Non-pigmented ciliary epithelial cell (primary cell): ENCODE measurements around the gene MLH1.

Experiments used
- DNase-seq: peaks from one replicate; pipeline ENCODE4 v3.0.0-alpha.2; 2010; ENCODE audit warnings: low read depth

Gene MLH1

GRCh38 chr3:36981006-36981405 lies 12.3 kb upstream of the MLH1 start:
- no peak for DNase-seq

DNA sequence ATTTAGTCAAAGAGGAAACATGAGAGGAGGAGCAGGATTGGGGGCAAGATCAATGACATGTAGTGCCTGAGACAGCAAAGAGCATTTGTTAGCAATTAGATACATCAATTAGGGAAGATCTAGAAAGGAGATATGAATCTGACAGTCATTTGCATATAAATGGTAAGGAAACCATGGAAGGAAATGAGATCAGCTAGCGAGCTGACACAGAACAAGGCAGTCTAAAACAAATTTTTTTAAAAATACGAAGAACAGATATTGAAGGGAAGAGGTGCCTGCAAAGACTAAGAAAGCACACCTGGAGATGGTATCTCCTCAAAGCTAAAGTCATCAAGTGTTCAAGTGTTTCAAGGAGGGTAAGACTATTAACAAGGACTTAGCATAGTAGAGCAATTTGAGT lies 5.0 kb upstream of the MLH1 start:
- DNase-seq, result no peak

- DNase-seq, result no peak
Observed at GRCh38 chr3:36989005-36989404, 4.3 kb upstream of the MLH1 start.

- no peak for DNase-seq
Observed at GRCh38 chr3:36989568-36989967, 3.8 kb upstream of the MLH1 start.

- no peak for DNase-seq
Observed at GRCh38 chr3:36991147-36991546, 2.2 kb upstream of the MLH1 start.

DNA sequence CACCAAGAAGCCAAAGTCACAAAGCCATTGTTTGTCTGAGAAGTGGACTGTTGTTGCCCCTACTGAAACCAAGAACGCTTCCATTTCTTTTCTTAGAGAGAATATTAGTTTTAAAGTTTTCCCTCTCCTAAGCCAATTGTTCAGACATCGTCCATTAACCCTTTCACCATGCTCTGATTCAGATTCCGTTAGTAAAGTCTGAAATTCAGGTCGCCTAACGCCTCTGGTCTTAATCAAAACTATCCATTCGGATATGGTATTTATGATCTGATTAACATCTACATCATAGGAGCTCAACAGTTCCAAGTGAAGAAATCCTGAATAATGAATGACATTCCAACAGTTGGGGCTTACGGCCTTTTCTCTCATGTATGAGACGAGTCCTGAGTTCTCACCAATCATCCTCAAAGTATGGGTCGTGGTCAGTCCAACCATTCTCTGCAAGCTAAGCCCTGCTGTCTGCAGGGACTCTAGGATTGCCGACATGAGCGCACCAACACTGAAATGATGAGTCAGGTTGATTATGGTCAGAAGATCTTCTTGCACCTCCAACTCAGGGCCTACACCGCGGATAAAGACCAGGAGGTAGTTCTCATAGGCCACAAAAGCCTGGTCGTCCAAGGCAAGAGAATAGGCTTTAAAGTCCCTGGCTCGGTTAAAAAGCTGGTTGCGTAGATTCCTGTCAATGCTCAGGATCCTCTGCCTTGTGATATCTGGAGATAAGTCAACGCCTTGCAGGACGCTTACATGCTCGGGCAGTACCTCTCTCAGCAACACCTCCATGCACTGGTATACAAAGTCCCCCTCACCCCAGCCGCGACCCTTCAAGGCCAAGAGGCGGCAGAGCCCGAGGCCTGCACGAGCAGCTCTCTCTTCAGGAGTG lies 1.2 kb upstream of the MLH1 start:
- peak; percentile 44 for DNase-seq

- DNase-seq, result no peak
Observed at GRCh38 chr3:36992806-36993325, 452 bp upstream of the MLH1 start, which contains the start of gene EPM2AIP1. Gene EPM2AIP1 (minus strand): TSS chr3:36993131. CDS start chr3:36993077, 54 bp downstream.

DNA sequence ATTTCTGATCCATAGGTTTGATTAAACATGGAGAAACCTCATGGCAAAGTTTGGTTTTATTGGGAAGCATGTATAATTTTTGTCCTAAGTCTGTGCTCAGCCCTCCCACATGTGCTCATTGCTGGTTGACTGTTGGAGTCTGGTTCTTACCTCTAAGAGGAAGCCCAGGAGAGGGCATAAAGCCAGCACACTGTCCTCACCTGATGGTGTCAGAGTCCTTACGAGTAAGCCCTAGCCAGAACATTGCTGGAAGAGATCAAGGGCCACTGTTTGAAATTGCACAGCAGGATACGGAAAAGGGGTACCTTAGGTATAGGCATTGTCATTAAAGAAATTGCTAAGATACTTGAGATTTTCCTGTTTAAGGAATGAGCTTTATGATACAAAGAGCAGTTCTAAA lies 21.3 kb downstream of the MLH1 start:
- no peak for DNase-seq

DNA sequence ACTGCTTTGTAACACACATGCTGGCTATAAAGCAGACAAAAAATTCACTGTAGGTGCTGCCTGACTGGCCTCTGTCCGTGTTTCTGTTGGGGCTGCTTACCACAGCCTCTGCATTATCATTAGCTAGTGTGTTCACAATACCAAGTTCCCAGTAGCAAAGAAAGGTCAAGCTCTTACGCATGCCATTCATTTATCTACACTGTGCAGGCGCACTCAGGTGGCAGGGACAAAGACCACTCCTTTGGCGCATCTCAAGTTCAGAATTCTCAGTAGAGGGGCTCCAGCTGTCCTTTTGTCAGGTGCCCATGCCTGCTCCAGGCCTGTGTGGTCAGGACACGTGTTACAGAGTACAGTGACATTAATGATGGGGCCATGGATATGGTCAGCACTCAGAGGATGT lies 22.3 kb downstream of the MLH1 start:
- no peak for DNase-seq

DNA sequence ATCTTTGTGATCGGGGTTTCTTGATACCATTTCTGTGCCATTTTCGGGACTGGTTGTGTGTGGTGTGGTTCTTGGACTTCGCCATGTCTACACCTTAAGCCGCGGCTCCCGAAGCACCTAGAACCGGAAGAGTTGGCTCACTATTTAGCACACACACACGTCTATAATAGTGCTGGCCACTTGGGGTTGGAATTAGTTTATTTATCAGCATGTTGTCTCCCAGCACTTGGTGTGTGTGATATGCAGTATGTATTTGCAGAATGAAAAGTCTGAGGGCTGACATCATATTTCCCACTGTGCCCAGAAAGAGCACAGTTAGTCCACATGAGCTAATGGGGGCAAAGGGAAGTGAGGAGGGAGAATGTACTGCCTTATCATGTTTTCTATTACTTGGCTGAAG lies 23.6 kb downstream of the MLH1 start:
- DNase-seq, result no peak

GRCh38 chr3:37017683-37018082 lies 24.4 kb downstream of the MLH1 start:
- DNase-seq, result no peak

DNA sequence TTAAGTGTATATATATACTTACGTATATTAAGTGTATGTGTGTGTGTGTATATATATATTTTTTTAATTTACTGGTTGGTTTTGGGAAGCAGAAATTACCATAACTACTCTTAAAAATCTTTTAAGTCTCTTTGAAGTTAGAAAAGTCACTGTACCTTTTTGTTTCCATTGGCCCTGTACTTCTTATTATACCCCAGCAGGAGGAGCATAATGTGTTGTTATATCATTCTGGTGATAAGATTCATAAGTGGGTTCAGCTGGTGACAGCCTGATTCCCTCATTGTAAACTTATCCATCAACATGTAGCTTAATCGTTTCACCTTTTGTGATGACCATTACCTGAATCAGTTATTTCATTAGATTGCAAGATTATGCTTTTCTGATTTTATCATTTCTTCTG lies 30.8 kb downstream of the MLH1 start:
- DNase-seq, result no peak

DNA sequence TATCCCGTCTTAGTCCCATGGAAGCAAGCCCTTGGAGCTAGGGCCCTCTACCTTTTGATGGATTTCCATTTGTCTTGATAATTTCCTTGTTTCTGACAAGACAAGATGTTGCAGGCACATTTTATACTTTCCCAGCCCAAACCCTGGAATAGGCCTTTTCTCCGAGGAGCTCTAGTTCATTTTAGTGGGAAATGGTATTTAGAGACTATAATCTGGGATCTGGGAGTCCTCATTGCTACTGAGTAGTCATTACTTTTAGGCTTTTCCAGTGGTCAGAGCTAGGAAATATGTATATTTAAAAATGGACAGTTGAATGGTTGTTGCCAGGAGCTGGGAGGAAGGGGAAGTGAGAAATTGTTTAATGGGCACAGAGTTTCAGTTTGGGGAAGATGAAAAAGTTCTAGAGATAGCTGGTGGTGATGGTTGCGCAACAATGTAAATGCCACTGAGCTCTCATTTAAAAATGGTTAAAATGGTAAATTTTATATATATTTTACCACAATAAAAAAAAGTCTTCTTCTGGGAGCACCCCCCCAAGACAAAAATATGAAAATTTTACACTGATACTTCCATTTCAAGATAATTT lies 31.6 kb downstream of the MLH1 start:
- DNase-seq, result no peak

DNA sequence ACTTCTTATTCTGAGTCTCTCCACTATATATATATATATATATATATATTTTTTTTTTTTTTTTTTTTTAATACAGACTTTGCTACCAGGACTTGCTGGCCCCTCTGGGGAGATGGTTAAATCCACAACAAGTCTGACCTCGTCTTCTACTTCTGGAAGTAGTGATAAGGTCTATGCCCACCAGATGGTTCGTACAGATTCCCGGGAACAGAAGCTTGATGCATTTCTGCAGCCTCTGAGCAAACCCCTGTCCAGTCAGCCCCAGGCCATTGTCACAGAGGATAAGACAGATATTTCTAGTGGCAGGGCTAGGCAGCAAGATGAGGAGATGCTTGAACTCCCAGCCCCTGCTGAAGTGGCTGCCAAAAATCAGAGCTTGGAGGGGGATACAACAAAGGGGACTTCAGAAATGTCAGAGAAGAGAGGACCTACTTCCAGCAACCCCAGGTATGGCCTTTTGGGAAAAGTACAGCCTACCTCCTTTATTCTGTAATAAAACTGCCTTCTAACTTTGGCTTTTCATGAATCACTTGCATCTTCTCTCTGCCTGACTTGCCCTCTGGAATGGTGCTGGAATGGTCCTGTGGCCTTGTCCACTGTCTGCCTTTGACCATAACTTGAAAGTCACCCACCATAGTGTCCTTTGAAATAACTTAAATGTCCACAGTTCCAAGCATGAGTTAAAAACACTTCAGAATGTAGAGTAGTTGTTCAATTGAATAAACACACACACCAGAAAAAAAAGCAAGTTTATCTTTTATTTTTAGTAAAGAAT lies 32.4 kb downstream of the MLH1 start:
- no peak for DNase-seq

- DNase-seq, result no peak
Observed at GRCh38 chr3:37026851-37027250, 33.5 kb downstream of the MLH1 start.

DNA sequence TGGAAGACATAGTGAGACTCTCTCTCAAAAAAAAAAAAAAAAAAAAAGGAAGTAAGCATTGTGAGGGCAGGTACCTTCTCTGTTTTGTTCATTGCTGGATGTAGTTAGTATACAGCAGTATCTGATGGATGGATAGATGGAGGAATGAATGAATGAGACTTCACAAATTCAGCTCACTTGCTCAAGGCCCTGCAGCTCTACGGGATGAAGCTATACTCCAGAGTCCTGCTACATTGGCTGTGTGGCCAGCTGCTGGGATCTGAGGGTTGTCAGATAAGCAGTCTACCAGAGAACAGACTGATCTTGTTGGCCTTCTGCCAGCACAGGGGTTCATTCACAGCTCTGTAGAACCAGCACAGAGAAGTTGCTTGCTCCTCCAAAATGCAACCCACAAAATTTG lies 35.0 kb downstream of the MLH1 start:
- no peak for DNase-seq

GRCh38 chr3:37029111-37029510 lies 35.8 kb downstream of the MLH1 start:
- DNase-seq, result no peak

DNA sequence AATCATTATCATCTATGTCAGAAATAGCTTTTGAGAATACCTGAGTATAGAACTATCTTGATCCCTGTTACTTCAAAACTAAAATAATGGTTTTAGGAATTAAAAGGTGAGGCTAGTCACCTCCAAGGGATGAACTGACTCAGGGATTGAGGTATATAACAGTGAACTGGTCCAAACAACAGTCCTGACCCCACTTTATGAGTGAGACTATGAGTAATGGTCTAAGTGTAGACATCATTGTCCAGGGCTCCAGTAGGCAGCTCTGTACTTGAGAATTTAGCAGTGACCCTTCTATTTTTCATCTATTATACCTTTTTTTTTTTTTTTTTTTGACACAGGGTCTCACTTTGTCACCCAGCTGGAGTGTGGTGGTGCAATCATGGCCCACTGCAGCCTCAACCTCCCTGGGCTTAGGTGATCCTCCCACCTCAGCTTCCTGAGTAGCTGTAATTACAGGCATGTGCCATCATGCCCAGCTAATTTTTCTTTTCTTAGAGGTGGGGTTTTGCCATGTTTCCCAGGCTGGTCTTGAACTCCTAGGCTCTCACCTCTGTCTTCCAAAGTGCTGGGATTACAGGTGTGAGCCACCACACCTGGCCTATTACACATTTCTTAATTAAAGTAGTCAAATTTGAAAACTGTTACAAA lies 36.3 kb downstream of the MLH1 start:
- DNase-seq, result no peak

DNA sequence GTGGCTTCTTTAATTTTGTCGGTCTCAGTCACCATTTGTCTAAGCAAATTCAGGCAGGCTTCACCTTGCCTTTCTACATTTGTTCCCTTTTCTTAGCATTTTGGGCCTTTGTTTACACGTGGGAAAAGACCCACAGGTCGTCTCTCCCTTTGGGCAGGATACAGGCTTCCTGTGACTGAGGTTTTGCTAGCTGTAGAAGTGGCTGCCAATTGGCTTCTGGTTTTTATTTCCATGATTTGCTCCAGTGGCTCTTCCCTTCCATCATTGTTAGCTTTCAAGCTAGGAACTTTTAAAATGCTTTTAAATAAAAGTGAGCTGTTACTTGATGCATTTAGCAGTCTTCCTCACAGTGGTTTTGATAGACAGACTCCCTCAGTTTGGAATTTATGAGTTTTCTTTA lies 37.3 kb downstream of the MLH1 start:
- DNase-seq, result no peak

DNA sequence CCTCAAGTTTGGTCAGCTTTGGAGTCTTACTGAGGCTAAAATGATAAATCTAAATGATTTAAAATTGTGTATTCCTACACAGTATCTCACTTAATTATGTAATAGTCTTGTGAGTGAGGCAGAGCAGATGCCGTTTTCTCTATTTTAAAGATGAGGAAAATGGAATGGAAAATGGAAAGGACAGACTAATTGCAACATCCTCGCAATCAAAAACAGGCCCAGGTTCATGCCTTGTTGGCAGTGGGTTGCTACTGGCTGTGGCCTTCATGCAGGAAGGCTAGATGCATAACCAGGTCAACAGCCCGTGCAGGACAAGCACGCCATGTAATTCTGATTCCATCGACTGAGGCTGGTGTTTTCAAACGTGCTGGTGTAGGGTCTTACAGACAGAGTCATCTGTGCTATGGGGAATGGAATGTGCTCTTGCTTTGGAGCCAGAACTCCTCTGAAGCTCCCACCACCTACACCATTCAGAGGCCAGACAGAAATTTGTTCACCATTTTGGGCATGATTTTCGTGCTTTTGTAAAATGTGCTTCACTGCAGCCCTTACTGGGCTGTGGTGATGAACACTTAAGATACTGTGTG lies 37.9 kb downstream of the MLH1 start:
- no peak for DNase-seq

GRCh38 chr3:37032961-37033360 lies 39.6 kb downstream of the MLH1 start:
- DNase-seq, result no peak

GRCh38 chr3:37037352-37037751 lies 44.0 kb downstream of the MLH1 start:
- DNase-seq, result no peak
